ENCODE measurements around the gene WDR93. TPM values are rescaled to one million over a fixed set of nuclear protein-coding genes. Genes with fewer than 3 reads are reported as not detected.
"Not testable (repeated sequence)": the region's sequence is repeated elsewhere in the genome, so short reads cannot be mapped to it uniquely, and the experiment has no call there.

The WDR93 gene
- total RNA-seq, 1 experiment from 2014 or later, result not detected

GRCh38 chr15:89769366-89769765 lies 78.8 kb downstream of the WDR93 start:
- no peak for DNase-seq (ENCODE audit: low spot score)

- DNase-seq (ENCODE audit: low spot score), result no peak
Observed at GRCh38 chr15:89770041-89770440, 79.4 kb downstream of the WDR93 start.

DNA sequence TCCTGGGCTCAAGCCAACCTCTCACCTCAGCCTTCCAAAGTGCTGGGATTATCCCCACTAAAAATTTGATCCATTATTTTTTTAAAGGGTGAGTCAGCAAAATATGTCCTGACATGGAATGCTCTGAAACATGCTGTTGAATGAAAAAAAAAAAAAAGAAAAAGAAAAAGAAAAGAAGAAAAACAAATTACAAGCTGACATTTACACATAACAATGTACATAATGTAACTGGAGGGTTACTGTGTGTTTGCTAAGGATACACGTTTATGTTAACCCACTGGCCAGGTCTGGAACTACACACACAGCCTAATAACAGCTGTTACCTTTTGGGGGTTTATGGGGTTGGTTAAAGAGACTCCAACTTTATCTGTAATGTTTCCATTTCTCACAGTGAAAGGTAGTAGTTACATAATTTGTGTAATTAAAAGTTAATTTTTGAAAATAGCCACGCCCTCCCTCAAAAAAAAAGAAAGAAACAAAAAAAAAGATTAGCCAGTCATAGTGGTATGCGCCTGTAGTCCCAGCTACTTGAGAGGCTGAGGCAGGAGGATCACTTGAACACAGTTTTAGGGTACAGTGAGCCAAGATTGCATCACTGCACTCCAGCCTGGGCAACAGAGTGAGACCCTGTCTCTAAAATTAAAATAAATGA lies 82.4 kb downstream of the WDR93 start:
- no peak for DNase-seq (ENCODE audit: low spot score)

DNA sequence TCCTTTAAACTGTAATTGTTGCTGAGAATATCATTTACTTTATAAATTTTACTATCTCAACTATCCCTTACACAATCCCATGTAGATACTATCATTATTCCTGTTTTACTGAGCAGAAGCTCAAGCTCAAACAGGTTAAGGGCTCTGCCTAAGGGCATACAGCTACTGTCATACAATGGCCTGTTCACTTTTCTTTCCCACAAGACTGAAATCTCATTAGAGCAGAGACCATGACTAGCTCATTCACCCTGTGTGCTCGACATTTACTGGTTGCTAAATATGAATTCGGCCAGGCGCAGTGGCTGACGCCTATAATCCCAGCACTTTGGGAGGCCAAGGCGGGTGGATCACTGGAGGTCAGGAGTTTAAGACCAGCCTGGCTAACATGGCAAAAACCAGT lies 83.9 kb downstream of the WDR93 start:
- no peak for DNase-seq (ENCODE audit: low spot score)

DNA sequence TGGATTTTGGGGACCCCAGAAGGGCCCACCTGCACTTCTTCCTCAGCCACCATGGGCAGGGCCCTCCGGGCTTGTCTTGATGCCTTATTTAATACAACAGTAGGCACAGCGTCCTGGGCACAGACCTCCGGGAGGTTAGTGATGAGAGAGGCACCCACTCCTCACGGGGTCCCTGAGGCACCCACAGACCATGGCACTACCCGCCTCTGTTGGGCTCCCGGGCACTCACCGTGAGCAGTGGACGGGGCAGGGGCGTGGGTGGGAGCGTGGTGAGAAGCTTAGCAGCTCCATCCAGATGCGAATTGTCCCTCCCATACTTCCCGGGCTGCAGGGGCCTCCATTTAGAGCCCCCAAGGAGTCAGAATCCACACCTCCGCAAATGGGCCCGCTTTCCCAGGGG lies 85.2 kb downstream of the WDR93 start:
- DNase-seq (ENCODE audit: low spot score), result no peak

DNA sequence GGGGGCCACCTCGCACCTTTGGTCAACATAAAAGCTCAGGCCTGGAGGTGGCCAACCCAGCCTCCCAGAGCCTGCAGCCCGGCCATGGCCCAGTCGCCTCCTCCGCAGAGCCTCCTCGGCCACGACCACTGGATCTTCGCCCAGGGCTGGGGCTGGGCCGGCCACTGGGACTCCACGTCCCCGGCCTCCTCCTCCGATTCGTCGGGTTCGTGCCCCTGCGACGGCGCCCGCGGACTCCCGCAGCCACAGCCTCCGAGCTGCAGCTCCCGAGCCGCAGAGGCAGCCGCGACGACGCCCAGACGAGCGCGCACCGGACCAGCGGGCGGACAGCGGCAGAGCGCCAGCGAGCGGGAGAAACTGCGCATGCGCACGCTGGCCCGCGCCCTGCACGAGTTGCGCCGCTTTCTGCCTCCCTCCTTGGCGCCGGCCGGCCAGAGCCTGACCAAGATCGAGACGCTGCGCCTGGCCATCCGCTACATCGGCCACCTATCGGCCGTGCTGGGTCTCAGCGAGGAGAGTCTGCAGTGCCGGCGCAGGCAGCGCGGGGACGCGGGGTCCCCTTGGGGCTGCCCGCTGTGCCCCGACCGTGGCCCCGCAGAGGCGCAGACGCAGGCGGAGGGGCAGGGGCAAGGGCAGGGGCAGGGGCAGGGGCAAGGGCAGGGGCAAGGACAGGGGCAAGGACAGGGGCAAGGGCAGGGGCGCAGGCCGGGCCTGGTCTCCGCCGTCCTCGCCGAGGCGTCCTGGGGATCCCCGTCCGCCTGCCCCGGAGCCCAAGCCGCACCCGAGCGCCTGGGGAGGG lies 85.9 kb downstream of the WDR93 start, which contains the start of gene MESP2:
Gene MESP2, plus strand, starts transcription at position 59 of the 799 bp plus-strand sequence. Its CDS starts 26 bp downstream, at position 85.
- DNase-seq (ENCODE audit: low spot score), result no peak

- no peak for DNase-seq (ENCODE audit: low spot score)
Observed at GRCh38 chr15:89777073-89777751, 86.6 kb downstream of the WDR93 start.

DNA sequence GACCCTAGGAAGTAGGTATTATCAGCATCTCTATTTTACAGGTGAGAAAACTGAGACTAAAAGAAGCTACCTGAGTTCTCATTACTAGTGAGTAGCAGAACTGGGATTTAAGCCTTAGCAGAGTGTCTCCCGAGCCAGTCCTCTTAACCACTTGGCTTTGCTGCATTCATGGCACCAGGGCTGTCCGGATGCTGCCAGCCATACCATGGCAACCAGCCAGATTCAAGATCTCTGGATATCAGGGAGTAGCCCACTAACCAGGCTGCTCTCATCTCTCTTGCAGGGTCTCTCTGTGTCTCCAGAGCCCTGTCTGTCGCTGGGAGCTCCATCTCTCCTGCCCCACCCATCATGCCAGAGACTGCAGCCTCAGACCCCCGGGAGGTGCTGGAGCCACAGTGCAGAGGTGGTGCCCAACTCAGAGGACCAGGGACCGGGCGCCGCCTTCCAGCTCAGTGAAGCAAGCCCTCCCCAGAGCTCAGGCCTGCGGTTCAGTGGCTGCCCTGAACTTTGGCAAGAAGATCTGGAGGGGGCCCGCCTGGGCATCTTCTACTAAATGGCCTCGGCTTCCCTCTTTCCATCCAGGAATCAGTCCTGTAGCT lies 87.3 kb downstream of the WDR93 start:
- no peak for DNase-seq (ENCODE audit: low spot score)

DNA sequence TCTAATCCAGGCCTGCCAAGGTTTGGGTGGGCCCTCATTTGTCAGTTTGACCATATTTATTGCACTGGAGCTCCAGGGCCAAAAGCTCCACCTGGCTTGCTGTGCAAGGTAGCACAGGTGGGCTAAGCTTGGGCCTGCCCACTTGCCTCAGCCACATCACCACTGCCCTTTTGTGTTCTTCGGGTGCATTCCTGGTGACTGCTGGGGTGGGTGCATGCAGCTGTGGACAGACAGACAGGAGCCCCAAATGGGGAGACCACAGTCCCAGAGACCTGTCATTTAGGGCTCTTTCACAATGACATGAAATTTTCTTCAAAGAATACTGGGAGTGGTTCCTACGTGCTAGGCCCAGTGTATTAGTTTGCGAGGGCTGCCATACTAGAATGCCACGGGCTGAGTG lies 88.2 kb downstream of the WDR93 start:
- no peak for DNase-seq (ENCODE audit: low spot score)

DNA sequence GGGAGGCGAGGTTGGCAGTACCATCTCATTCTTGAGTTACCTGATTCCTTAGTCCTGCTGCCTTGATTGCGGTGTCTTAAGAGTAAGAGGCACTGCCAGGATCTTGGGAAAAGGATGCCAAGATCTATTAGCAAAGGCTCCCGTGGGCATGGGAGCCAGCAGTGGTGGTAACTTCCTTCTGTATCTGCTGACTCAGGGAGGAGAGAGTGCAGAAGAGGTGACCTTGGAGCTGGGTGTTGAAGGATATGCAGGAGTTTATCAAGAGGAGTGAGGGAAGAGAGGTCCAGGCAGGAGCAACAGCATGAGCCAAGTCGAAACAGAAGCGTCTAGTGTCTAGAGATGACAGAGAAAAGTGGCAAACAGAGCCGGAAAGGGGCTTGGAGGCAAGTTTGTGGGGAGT lies 90.0 kb downstream of the WDR93 start:
- no peak for DNase-seq (ENCODE audit: low spot score)

DNA sequence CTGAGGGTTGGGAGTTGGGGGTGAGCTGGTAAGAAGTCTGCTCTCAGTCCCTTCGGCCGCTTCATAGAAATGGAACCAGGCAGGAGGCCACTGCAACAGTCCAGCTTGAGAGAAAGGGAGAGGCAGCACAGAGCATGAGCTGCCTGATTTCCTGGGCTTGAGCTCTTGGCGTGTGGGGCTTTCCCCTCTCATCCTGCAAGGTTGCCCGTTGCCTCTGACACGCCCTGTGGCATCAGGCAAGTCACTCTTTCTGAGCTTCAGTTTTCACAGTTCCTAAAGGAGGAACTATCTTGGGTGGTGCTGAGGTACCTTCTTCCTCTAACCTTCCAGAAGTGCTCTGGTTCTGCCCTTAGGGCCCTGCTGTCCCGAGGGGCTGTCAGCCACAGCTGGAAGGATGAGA lies 90.4 kb downstream of the WDR93 start:
- peak; percentile 61 for DNase-seq (ENCODE audit: low spot score)

DNA sequence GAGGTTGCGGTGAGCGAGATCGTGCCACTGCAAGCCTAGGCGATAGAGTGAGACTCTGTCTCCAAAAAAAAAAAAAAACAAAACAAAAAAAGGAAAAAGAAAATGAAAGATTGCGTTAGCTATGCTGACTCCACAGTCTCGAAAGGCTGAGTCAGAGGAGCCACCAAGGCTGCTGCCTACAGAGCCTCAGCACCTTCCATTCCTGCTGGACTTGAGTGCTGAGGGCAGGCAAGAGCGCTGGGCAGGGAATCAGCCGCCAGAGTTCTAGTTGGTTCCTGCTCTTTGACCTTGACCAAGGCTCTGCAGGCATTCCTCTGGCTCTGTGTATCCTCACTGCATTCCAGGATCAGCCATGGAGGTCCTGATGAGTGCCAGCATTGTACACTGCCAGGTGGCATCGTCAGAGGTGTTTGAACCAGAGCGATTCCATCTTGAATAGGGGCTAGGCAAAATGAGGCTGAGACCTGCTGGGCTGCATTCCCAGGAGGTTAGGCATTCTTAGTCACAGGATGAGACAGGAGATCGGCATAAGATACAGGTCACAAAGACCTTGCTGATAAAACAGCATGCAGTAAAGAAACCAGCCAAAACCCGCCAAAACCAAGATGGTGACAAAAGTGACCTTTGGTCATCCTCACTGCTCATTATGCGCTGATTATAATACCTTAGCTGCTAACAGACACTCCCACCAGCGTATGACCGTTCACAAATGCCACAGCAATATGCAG lies 91.4 kb downstream of the WDR93 start:
- peak; percentile 59 for DNase-seq (ENCODE audit: low spot score)

DNA sequence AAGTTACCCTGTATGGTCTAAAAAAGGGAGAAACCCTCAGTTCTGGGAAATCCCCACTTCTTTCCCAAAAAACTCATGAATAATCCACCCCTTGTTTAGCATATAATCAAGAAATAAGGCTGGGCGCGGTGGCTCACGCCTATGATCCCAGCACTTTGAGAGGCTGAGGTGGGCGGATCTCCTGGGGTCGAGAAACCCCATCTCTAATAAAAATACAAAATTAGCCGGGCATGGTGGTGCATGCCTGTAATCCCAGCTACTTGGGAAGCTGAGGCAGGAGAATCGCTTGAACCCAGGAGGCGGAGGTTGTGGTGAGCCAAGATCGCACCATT lies 92.0 kb downstream of the WDR93 start:
- DNase-seq (ENCODE audit: low spot score), result not testable (repeated sequence)

- DNase-seq (ENCODE audit: low spot score), result no peak
Observed at GRCh38 chr15:89783111-89783860, 92.7 kb downstream of the WDR93 start.

DNA sequence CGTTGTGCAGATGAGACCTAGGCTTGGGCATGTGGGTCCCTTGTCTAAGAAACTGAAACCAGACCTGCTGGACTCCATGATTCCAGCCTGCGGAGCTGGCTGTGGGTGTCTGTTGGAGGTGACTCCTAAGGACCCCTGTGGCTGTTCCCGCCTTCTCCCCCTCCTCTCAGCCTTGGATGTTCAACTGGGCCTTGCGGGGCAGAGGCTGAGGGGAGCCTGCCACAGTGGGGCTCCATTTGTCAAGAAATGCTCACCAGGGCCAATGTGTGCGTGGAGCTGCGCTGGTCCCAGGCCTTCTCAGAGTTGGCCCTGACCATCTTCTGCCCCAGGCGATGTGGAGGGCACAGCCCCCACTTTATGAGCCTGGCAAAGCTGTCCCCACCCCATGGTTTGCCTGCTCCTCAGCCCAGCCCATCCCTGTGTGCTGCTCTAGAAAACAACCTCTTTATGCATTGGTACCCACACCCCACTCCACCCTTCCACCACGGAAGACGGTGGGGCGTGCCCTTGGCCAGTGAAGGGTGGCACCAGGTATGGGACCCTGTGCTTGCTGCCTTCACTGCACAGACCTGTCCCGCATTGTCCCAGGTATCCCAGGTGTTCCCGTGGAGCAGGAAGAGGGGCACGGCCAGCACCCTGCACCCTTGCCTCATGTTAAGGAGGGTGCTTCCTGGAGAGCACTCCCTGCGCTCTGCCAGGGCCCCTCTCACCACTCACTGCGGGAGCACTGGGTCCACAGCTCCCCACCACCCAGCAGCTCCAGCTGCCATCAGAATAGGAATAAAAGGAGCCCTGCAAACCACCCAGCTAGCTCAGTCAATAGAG lies 93.5 kb downstream of the WDR93 start:
- DNase-seq (ENCODE audit: low spot score), result no peak

DNA sequence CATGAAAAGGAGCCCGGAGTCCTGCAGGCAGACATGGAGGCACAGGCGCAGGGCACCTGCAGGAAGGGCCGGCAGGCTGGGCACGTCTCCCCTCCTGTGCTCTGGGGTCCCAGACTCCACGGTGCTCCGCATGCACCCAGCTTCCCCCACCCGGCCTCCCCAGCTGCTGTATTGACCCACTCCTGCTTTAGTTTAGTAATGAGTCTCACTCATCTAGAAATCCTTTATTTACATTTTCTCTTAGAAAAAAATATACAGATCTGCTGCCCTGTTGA lies 94.0 kb downstream of the WDR93 start:
- DNase-seq (ENCODE audit: low spot score), result no peak

DNA sequence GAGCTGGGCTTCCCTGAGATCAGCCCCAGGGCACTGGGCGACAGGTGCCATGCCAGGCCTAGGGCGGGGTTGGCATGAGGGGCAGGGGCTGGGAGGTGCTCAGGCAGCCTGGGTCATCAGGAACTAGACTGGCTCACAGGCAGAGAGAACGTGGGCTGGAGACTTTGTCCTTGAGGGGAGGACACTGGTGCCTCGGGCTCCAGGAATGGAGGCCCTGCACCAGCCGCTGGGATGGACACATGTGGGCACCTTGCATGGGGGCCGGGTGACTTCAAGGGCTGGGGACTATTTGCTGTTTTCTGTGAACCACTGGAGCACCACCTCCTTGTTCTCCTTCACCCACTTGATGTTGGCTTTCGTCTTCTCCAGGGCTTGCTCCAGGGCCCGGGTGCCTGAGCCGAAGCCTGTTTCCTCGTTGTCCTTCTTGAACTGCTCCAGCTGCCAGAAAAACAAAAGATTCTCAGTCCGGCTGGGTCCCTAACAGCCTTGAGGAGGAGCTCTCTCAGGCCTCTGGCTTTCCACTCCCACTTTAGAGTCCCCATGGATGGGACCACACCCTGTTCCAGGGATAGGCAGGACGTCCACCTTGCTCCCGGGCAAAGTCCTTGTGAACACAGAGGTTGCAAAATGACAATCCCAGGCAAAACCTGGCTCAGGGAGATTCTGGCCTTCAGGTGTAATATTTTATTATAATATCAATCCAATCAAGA lies 94.6 kb downstream of the WDR93 start:
- DNase-seq (ENCODE audit: low spot score), result no peak

- no peak for DNase-seq (ENCODE audit: low spot score)
Observed at GRCh38 chr15:89785774-89786140, 95.1 kb downstream of the WDR93 start.

DNA sequence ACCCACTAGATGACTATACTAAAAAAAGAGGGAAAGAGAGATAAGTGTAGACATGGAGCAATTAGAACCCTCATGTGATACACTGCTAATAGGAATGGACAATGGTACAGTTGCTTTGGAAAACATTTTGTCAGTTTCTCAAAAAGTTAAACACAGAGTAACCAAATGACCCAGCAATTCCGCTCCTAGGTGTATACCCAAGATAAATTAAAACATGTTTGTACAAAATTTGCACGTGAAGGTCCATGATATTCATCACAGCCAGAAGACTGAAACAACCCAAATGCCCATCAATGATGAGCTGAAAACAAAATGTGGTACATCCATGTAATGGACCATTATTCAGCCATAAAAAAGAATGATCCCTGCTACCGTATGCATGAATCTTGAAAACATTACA lies 97.3 kb downstream of the WDR93 start:
- no peak for DNase-seq (ENCODE audit: low spot score)

GRCh38 chr15:89788585-89788984 lies 98.0 kb downstream of the WDR93 start:
- not testable (repeated sequence) for DNase-seq (ENCODE audit: low spot score)

Measured in A172 (cell line).